ENCODE measurements around the gene NOL9. TPM values are rescaled to one million over a fixed set of nuclear protein-coding genes. Genes with fewer than 3 reads are reported as not detected.

NOL9 gene
- total RNA-seq, 4 donors from 2014 or later, result 13.1 to 35.9 (median 23.3) TPM

- TF ChIP-seq CTCF (IDR thresholded peaks at IDR 0.05), result no peak
- no peak for TF ChIP-seq POLR2A (IDR thresholded peaks at IDR 0.05)
Measured at GRCh38 chr1:6512908-6513280, 41.4 kb downstream of the NOL9 start.

DNA sequence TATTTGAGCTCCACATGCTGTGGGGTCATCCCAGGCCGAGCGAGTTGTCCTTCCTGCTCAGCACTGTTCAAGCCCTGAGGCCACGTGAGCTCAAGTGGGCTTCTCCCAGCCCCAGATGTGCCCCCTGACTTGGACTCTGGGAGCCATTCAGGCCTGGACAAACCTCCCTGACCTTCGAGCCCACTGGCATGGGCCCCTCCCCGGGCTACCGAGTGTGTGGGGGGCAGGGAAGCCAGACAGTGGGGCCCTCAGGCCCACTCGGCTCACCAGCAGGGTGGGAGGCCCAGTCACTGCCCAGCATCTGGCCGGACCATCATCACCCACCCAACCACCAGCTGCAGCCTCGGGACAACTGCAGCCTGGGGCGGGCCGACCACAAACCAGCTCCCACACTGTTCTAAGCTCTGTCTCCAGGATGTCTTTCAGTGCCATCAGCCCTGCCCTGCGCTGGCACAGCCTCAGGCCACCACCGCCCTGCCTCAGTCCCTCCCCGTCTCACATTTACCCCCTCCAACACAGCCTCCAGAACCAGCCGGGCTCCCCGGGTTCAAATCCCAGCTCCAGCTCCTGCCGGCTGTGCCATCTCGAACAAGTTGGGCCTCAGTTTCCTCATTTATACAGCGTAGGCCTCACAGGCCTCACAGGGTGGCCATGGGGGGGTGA is 41.9 kb downstream of the NOL9 start:
- DNase-seq (ENCODE audit: low spot score in 2 of 2), result no peak
- TF ChIP-seq CTCF (IDR thresholded peaks at IDR 0.05), result no peak
- no peak for TF ChIP-seq POLR2A (IDR thresholded peaks at IDR 0.05)
- no peak overlapping the region for H3K4me3 ChIP-seq (ENCODE audit: low read depth, poor library complexity, severe bottlenecking)
- intact Hi-C loops (cut with DNase I; ENCODE audit: low total_unique reads), result no loop called here
- 80 to 83% methylated on average over 10 to 18 of the region's 19 CpGs for WGBS, 2 donors

More at GRCh38 chr1:6512908-6513280, 41.4 kb downstream of the NOL9 start:
- WGBS, 2 donors, result 79 to 85% methylated on average over 8 of the region's 8 CpGs
- intact Hi-C loops (cut with DNase I; ENCODE audit: low total_unique reads), result no loop called here
- no peak for DNase-seq (ENCODE audit: low spot score in 2 of 2)
- no peak overlapping the region for H3K4me3 ChIP-seq (ENCODE audit: low read depth, poor library complexity, severe bottlenecking)

DNA sequence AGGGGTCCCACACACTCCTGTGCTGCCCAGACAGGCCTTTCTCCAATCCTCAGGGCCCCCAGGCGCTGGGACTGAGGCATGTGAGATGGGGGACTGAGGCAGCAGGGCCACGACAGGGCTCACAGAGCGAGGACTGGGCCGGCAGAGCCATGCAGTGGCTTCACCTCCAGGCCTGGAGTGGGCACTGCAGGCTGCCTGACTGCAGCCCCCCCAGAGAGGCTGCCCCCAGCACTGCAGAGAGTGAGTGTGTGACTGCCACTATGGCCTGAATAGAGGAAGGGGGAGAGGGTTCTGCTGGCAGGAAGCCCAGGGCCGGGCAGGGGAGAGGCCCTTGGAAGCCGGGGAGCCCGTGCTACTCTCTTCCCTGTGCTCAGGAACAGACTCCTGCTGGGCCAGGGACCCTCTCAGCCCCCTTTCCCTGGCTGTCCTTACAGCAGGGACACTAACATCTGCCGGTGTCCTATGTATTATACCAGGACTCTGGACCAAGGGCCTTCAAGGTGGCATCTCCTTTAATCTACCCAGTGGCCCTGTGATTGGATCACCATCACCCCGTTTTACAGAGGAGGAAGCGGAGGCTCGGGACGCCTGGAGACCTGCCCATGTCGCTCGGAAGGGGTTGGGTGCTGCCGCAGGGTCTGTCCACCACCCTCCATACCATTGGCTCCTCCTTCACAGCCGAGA is 42.6 kb downstream of the NOL9 start:
- no peak overlapping the region for H3K4me3 ChIP-seq (ENCODE audit: low read depth, poor library complexity, severe bottlenecking)
- WGBS, 2 donors, result 87 to 90% methylated on average over 8 to 9 of the region's 16 CpGs
- intact Hi-C loops (cut with DNase I; ENCODE audit: low total_unique reads), result no loop called here
- no peak for DNase-seq (ENCODE audit: low spot score in 2 of 2)
- TF ChIP-seq POLR2A (IDR thresholded peaks at IDR 0.05) (no peak), CTCF (IDR thresholded peaks at IDR 0.05) (no peak)

GRCh38 chr1:6511056-6511455 is 43.3 kb downstream of the NOL9 start:
- TF ChIP-seq POLR2A (IDR thresholded peaks at IDR 0.05) (no peak), CTCF (IDR thresholded peaks at IDR 0.05) (no peak)
- intact Hi-C loops (cut with DNase I; ENCODE audit: low total_unique reads), result no loop called here
- H3K4me3 ChIP-seq (ENCODE audit: low read depth, poor library complexity, severe bottlenecking), result no peak overlapping the region
- 78 to 91% methylated on average over 4 to 6 of the region's 6 CpGs for WGBS, 2 donors
- no peak for DNase-seq (ENCODE audit: low spot score in 2 of 2)

- DNase-seq (ENCODE audit: low spot score in 2 of 2), result no peak
- 79 to 91% methylated on average over 6 of the region's 6 CpGs for WGBS, 2 donors
Measured at GRCh38 chr1:6510493-6510892, 43.8 kb downstream of the NOL9 start.

More at GRCh38 chr1:6510493-6510892, 43.8 kb downstream of the NOL9 start:
- TF ChIP-seq POLR2A (IDR thresholded peaks at IDR 0.05) (no peak), CTCF (IDR thresholded peaks at IDR 0.05) (no peak)
- H3K4me3 ChIP-seq (ENCODE audit: low read depth, poor library complexity, severe bottlenecking), result no peak overlapping the region
- intact Hi-C loops (cut with DNase I; ENCODE audit: low total_unique reads), result no loop called here
